A673 (cell line): ENCODE measurements around the gene PMAIP1. TPM values are rescaled to one million over a fixed set of nuclear protein-coding genes. Genes with fewer than 3 reads are reported as not detected.

Source experiments
- BruUV-seq: library from RNA; stranded (reverse); fragments of 400-500 nt; replicated peaks from 2 replicates; lab custom pipeline; 2021; lab: Mats Ljungman, UMichigan
- CTCF ChIA-PET: fragments of 300-600 bp; sonication (Branson Sonifier 250); formaldehyde crosslinking; loops from one replicate; lab custom pipeline; 2022; ENCODE audit warnings: antibody characterized with exemption; lab: Charles Lee
- POLR2A ChIA-PET: fragments of 300-600 bp; sonication (Branson Sonifier 250); formaldehyde crosslinking; loops from one replicate; lab custom pipeline; 2022; ENCODE audit warnings: antibody characterized with exemption; ENCODE audit not compliant: low non-redundant PET; lab: Charles Lee
- DNase-seq: peaks from one replicate; pipeline ENCODE4 v3.0.0-alpha.2; 2015; ENCODE audit warnings: low spot score
- H3K27ac ChIP-seq: fragments of 200-600 bp; sonication (generic); 2 replicates; pipeline ENCODE4 v1.5.1; 2016; ENCODE audit warnings: mixed run types, low read depth, mild to moderate bottlenecking, mixed read lengths, antibody characterized with exemption, low read length; ENCODE audit not compliant: poor library complexity, severe bottlenecking
- H3K27me3 ChIP-seq: fragments of 200-600 bp; sonication (generic); replicated peaks from 2 replicates; pipeline ENCODE4 v1.6.1; 2017; ENCODE audit warnings: mixed run types, low read depth, mild to moderate bottlenecking, mixed read lengths, antibody characterized with exemption, low read length; ENCODE audit not compliant: insufficient read depth, poor library complexity
- H3K36me3 ChIP-seq: fragments of 200-600 bp; sonication (generic); 2 replicates; pipeline ENCODE4 v1.6.1; 2016; ENCODE audit warnings: mixed run types, mild to moderate bottlenecking, mixed read lengths, antibody characterized with exemption, low read length; ENCODE audit not compliant: insufficient read depth, poor library complexity, severe bottlenecking
- H3K4me1 ChIP-seq: fragments of 200-600 bp; sonication (generic); 2 replicates; pipeline ENCODE4 v1.6.1; 2017; ENCODE audit warnings: mixed run types, mild to moderate bottlenecking, mixed read lengths, antibody characterized with exemption, low read length; ENCODE audit not compliant: insufficient read depth, poor library complexity, severe bottlenecking
- H3K4me3 ChIP-seq: fragments of 200-600 bp; sonication (generic); 2 replicates; pipeline ENCODE4 v1.5.1; 2016; ENCODE audit warnings: low read depth, mixed run types, mild to moderate bottlenecking, mixed read lengths, low read length; ENCODE audit not compliant: poor library complexity, severe bottlenecking
- H3K9me3 ChIP-seq: fragments of 200-600 bp; sonication (generic); 2 replicates; pipeline ENCODE4 v1.6.1; 2016; ENCODE audit warnings: mixed run types, low read depth, mild to moderate bottlenecking, mixed read lengths, antibody characterized with exemption, low read length; ENCODE audit not compliant: poor library complexity, severe bottlenecking
- CTCF ChIP-seq: fragments of 300-800, 200-600 bp; sonication (generic); conservative IDR thresholded peaks from 2 replicates; pipeline ENCODE4 v1.5.1; 2017; ENCODE audit warnings: low read depth, mild to moderate bottlenecking, antibody characterized with exemption, low read length, moderate library complexity, mixed read lengths
- EZH2 ChIP-seq: fragments of 200-600 bp; sonication (generic); IDR thresholded peaks from 2 replicates; pipeline ENCODE4 v1.6.1; 2017; ENCODE audit warnings: borderline replicate concordance, low read depth, mild to moderate bottlenecking, mixed read lengths, antibody characterized with exemption, low read length; ENCODE audit not compliant: poor library complexity, severe bottlenecking
- intact Hi-C: fragments of 100-400 bp; cut with micrococcal nuclease; formaldehyde crosslinking; loops from one replicate; pipeline ENCODE4 v1.10.0; 2022; ENCODE audit not compliant: unreplicated experiment
- total RNA-seq: library from RNA; stranded (reverse); gene quantifications from 2 replicates; pipeline ENCODE4 v1.2.3, GENCODE V29; 2021

Gene PMAIP1
- total RNA-seq, 1 experiment from 2014 or later, result 43.6 TPM

- DNase-seq, result no peak
- POLR2A ChIA-PET, result no interaction called here
These were observed 34.4 kb upstream of the PMAIP1 start for GRCh38 chr18:59865241-59865986.

GRCh38 chr18:59866551-59867269 lies 33.1 kb upstream of the PMAIP1 start:
- H3K27ac ChIP-seq, result no peak overlapping the region
- no peak overlapping the region for H3K4me3 ChIP-seq
- POLR2A ChIA-PET, result no interaction called here
- no peaks in the 10 kb centered on the region for H3K4me1 ChIP-seq
- DNase-seq, result no peak
- CTCF ChIA-PET, result no interaction called here
- H3K27me3 ChIP-seq, result no peaks in the 10 kb centered on the region
- no peaks in the 10 kb centered on the region for H3K9me3 ChIP-seq
- no peaks in the 10 kb centered on the region for H3K36me3 ChIP-seq
- TF ChIP-seq CTCF (no peak), EZH2 (no peak)
- intact Hi-C loops, result no loop called here
- no TSS peak for BruUV-seq

More at GRCh38 chr18:59865241-59865986, 34.4 kb upstream of the PMAIP1 start:
- Histone ChIP-seq H3K4me3 (no peak overlapping the region), H3K36me3 (no peaks in the 10 kb centered on the region), H3K27me3 (no peaks in the 10 kb centered on the region), H3K9me3 (no peaks in the 10 kb centered on the region), H3K4me1 (no peaks in the 10 kb centered on the region), H3K27ac (no peak overlapping the region)
- intact Hi-C loops, result no loop called here
- CTCF ChIA-PET, result interaction anchor here (0.6 kb wide), 1 partner anchor 12 kb away, joined by 11 read pairs; no protein-coding TSS in a partner anchor
- TF ChIP-seq CTCF (no peak), EZH2 (no peak)
- BruUV-seq, result no TSS peak

- Histone ChIP-seq H3K9me3 (no peaks in the 10 kb centered on the region), H3K4me1 (no peaks in the 10 kb centered on the region), H3K27ac (no peak overlapping the region), H3K36me3 (no peaks in the 10 kb centered on the region), H3K27me3 (no peaks in the 10 kb centered on the region), H3K4me3 (no peak overlapping the region)
- no peak for TF ChIP-seq EZH2
- TF ChIP-seq CTCF, result no peak
- ChIA-PET CTCF (no interaction called here), POLR2A (no interaction called here)
- DNase-seq, result no peak
- BruUV-seq, result no TSS peak
- intact Hi-C loops, result no loop called here
These were observed 32.3 kb upstream of the PMAIP1 start for GRCh38 chr18:59867337-59868104.
